H9 (cell line): ENCODE data around the gene SIL1. TPM values are rescaled to one million over a fixed set of nuclear protein-coding genes. Genes with fewer than 3 reads are reported as not detected.
"Not testable (repeated sequence)": the region's sequence is repeated elsewhere in the genome, so short reads cannot be mapped to it uniquely, and the experiment has no call there.

ENCODE experiments used
- DNase-seq: peaks from one replicate; pipeline ENCODE4 v3.0.0-alpha.2; 2017
- H2AFZ ChIP-seq: one replicate; pipeline ENCODE4 v1.6.1; 2013; ENCODE audit warnings: mild to moderate bottlenecking, low read length, control low read depth, moderate library complexity
- H2AK5ac ChIP-seq: 2 replicates; pipeline ENCODE4 v1.6.1; 2013; ENCODE audit warnings: low read length, control low read depth, mixed read lengths; ENCODE audit not compliant: insufficient read length
- H2BK120ac ChIP-seq: one replicate; pipeline ENCODE4 v1.6.1; 2013; ENCODE audit warnings: low read depth, mild to moderate bottlenecking, low read length, control low read depth, inconsistent platforms; ENCODE audit not compliant: poor library complexity, severe bottlenecking
- H2BK12ac ChIP-seq: 2 replicates; pipeline ENCODE4 v1.6.1; 2013; ENCODE audit warnings: low read length, control low read depth, mixed read lengths, low read depth; ENCODE audit not compliant: insufficient read length
- H2BK15ac ChIP-seq: 2 replicates; pipeline ENCODE4 v1.6.1; 2013; ENCODE audit warnings: low read depth, low read length, control low read depth
- H2BK20ac ChIP-seq: one replicate; pipeline ENCODE4 v1.6.1; 2013; ENCODE audit warnings: low read depth, mild to moderate bottlenecking, low read length, control low read depth, inconsistent platforms; ENCODE audit not compliant: poor library complexity, severe bottlenecking
- H2BK5ac ChIP-seq: 2 replicates; pipeline ENCODE4 v1.6.1; 2013; ENCODE audit warnings: low read length, control low read depth, mixed read lengths; ENCODE audit not compliant: insufficient read length
- H3K14ac ChIP-seq: 2 replicates; pipeline ENCODE4 v1.6.1; 2013; ENCODE audit warnings: low read length, control low read depth; ENCODE audit not compliant: insufficient read depth
- H3K18ac ChIP-seq: 2 replicates; pipeline ENCODE4 v1.6.1; 2013; ENCODE audit warnings: low read depth, mild to moderate bottlenecking, mixed read lengths, low read length, control low read depth; ENCODE audit not compliant: insufficient read length
- H3K23ac ChIP-seq: 2 replicates; pipeline ENCODE4 v1.6.1; 2013; ENCODE audit warnings: low read length, control low read depth, mixed read lengths, low read depth; ENCODE audit not compliant: insufficient read length
- H3K23me2 ChIP-seq: 2 replicates; pipeline ENCODE4 v1.6.1; 2013; ENCODE audit warnings: low read depth, mild to moderate bottlenecking, mixed read lengths, low read length, control low read depth; ENCODE audit not compliant: insufficient read length, poor library complexity, severe bottlenecking
- H3K27ac ChIP-seq: 2 replicates; pipeline ENCODE4 v1.5.1; 2013; ENCODE audit warnings: low read length, control low read depth, mixed read lengths, low read depth; ENCODE audit not compliant: insufficient read length
- H3K27me3 ChIP-seq: 2 replicates; pipeline ENCODE4 v1.6.1; 2013; ENCODE audit warnings: low read length, control low read depth, inconsistent platforms; ENCODE audit not compliant: insufficient read depth
- H3K4ac ChIP-seq: 2 replicates; pipeline ENCODE4 v1.6.1; 2013; ENCODE audit warnings: low read depth, mild to moderate bottlenecking, control low read depth, inconsistent platforms, low read length, moderate library complexity
- H3K4me1 ChIP-seq: 2 replicates; pipeline ENCODE4 v1.6.1; 2013; ENCODE audit warnings: low read length, control low read depth, inconsistent platforms; ENCODE audit not compliant: insufficient read depth
- H3K4me2 ChIP-seq: 2 replicates; pipeline ENCODE4 v1.6.1; 2013; ENCODE audit warnings: low read length, control low read depth, mixed read lengths; ENCODE audit not compliant: insufficient read length, insufficient read depth
- H3K56ac ChIP-seq: 2 replicates; pipeline ENCODE4 v1.6.1; 2013; ENCODE audit warnings: low read depth, mild to moderate bottlenecking, mixed read lengths, low read length, control low read depth; ENCODE audit not compliant: insufficient read length
- H3K79me1 ChIP-seq: 2 replicates; pipeline ENCODE4 v1.6.1; 2013; ENCODE audit warnings: low read depth, mild to moderate bottlenecking, moderate library complexity, low read length, control low read depth, inconsistent platforms; ENCODE audit not compliant: insufficient read depth, poor library complexity, severe bottlenecking
- H3K79me2 ChIP-seq: 2 replicates; pipeline ENCODE4 v1.6.1; 2013; ENCODE audit warnings: low read length, control low read depth, inconsistent platforms; ENCODE audit not compliant: insufficient read depth
- H3K9ac ChIP-seq: 2 replicates; pipeline ENCODE4 v1.6.1; 2013; ENCODE audit warnings: low read length, control low read depth, mixed read lengths; ENCODE audit not compliant: insufficient read length; ENCODE audit errors: extremely low read depth
- H3K9me3 ChIP-seq: one replicate; pipeline ENCODE4 v1.6.1; 2013; ENCODE audit warnings: low read depth, low read length, inconsistent platforms; ENCODE audit not compliant: control insufficient read depth
- H3T11ph ChIP-seq: one replicate; pipeline ENCODE4 v1.6.1; 2013; ENCODE audit warnings: mild to moderate bottlenecking, low read length, control low read depth, inconsistent platforms
- H4K20me1 ChIP-seq: one replicate; pipeline ENCODE4 v1.6.1; 2013; ENCODE audit not compliant: control insufficient read depth, insufficient read length, insufficient read depth
- H4K5ac ChIP-seq: 2 replicates; pipeline ENCODE4 v1.6.1; 2013; ENCODE audit warnings: low read depth, mild to moderate bottlenecking, mixed read lengths, low read length, control low read depth; ENCODE audit not compliant: insufficient read length
- H4K8ac ChIP-seq: replicated peaks from 2 replicates; pipeline ENCODE4 v1.6.1; 2013; ENCODE audit warnings: low read length, control low read depth, mixed read lengths, low read depth; ENCODE audit not compliant: insufficient read length
- H4K91ac ChIP-seq: 2 replicates; pipeline ENCODE4 v1.6.1; 2013; ENCODE audit warnings: low read depth, mild to moderate bottlenecking, moderate library complexity, mixed read lengths, low read length, control low read depth; ENCODE audit not compliant: insufficient read length
- H3K27ac Mint-ChIP-seq, 3 experiments: 2 replicates in 2 of 3; 3 replicates in 1 of 3; pipeline ENCODE4 v1.8.0; 2020 to 2021; ENCODE audit warnings: mixed read lengths in 3 of 3, mild to moderate bottlenecking in 1 of 3, moderate library complexity in 1 of 3
- H3K27me3 Mint-ChIP-seq: 2 replicates; pipeline ENCODE4 v1.8.0; 2021; ENCODE audit warnings: low read depth, mild to moderate bottlenecking, moderate library complexity, mixed read lengths
- H3K36me3 Mint-ChIP-seq, 3 experiments: 2 replicates in 2 of 3; 3 replicates in 1 of 3; pipeline ENCODE4 v1.8.0; 2020 to 2021; ENCODE audit warnings: low read depth in 3 of 3, mixed read lengths in 3 of 3; ENCODE audit not compliant: insufficient read depth in 1 of 3
- H3K4me1 Mint-ChIP-seq, 2 experiments: 2 replicates each; pipeline ENCODE4 v1.8.0; 2020; ENCODE audit warnings: mixed read lengths in 2 of 2
- H3K4me3 Mint-ChIP-seq, 2 experiments: 2 replicates in 1 of 2; 3 replicates in 1 of 2; pipeline ENCODE4 v1.8.0; 2020 to 2021; ENCODE audit warnings: mild to moderate bottlenecking in 2 of 2, mixed read lengths in 2 of 2, moderate library complexity in 1 of 2
- H3K9me3 Mint-ChIP-seq, 2 experiments: 2 replicates in 1 of 2; 3 replicates in 1 of 2; pipeline ENCODE4 v1.8.0; 2020; ENCODE audit warnings: mild to moderate bottlenecking in 2 of 2, mixed read lengths in 2 of 2, moderate library complexity in 1 of 2
- CTCF ChIP-seq: fragments of 200-600 bp; sonication (generic); conservative IDR thresholded peaks from 3 replicates; pipeline ENCODE4 v1.8.0; 2021; ENCODE audit warnings: antibody characterized with exemption, mild to moderate bottlenecking
- WGBS: extraction: QIAGEN DNeasy Blood & Tissue Kit; methylation state at CpG from one replicate; pipeline ENCODE4 v1.1.7; 2013; ENCODE audit warnings: missing lambda C conversion rate, low lambda C conversion rate, mixed read lengths; ENCODE audit not compliant: insufficient read length; ENCODE audit errors: extremely low coverage; 5-methylcytosine and 5-hydroxymethylcytosine counted together
- total RNA-seq: library from RNA; stranded (reverse); gene quantifications from 2 replicates; pipeline ENCODE4 v1.2.1, GENCODE V29; 2021

The SIL1 gene
- total RNA-seq, 1 experiment from 2014 or later: 10.6 TPM

DNA sequence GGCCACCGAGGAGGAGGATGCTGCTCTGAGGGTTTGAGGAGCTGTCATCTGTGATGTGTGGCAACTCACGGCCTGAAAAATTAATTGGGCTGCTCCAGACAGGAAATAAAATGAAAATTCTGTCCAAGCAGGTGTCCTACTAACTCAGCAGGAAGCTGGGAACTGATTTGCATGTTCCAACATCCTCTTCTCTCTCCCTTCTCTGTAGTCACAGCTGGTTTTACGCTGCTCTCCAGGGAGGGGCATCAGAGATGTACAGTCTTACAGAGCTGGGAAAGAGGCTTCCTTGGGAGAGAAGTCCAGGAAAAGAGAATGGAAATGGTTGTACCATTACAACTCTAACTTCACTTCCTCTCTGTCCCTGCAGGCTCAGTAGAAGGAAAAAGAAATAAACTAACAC lies 24.2 kb upstream of the SIL1 start:
- WGBS: no CpG with 5 or more reads among the region's 3 CpGs
- H3K4me2 ChIP-seq: no peak overlapping the region

GRCh38 chr5:139218038-139218437 lies 19.9 kb upstream of the SIL1 start:
- peaks cover 21 to 22% of the 10 kb centered on the region in 2 experiments for H3K9me3 Mint-ChIP-seq
- no CpG with 5 or more reads among the region's 7 CpGs for WGBS
- H2AK5ac ChIP-seq: not testable (repeated sequence)

More for the DNA sequence above, 24.2 kb upstream of the SIL1 start:
- Mint-ChIP-seq H3K9me3 (peaks cover 15 to 19% of the 10 kb centered on the region in 2 experiments), H3K4me1 (peaks cover 9% of the 10 kb centered on the region in 2 experiments; a peak in 3 of 4 replicates), H3K27me3 (no peaks in the 10 kb centered on the region; the same call in none of the 2 replicates), H3K36me3 (peaks cover 0 to 3% (median 3%) of the 10 kb centered on the region in 3 experiments; a peak in 4 of 7 replicates), H3K4me3 (no peak overlapping the region), H3K27ac (no peak overlapping the region)
- Histone ChIP-seq H2BK15ac (no peak overlapping the region), H3K9ac (no peak overlapping the region), H3K18ac (no peak overlapping the region), H4K20me1 (no peaks in the 10 kb centered on the region), H3K23me2 (no peaks in the 10 kb centered on the region), H3K4ac (no peak overlapping the region), H2AFZ (no peak overlapping the region), H3K9me3 (no peaks in the 10 kb centered on the region), H4K91ac (no peak overlapping the region), H4K8ac (no peak overlapping the region), H3K14ac (no peak overlapping the region), H3K79me1 (no peaks in the 10 kb centered on the region), H3T11ph (no peak overlapping the region), H3K4me1 (no peaks in the 10 kb centered on the region; the same call in 1 of the 2 replicates), H3K23ac (no peak overlapping the region), H2BK120ac (no peak overlapping the region), H3K27ac (no peak overlapping the region), H3K79me2 (no peaks in the 10 kb centered on the region), H2BK12ac (no peak overlapping the region), H4K5ac (no peak overlapping the region), H2AK5ac (no peak overlapping the region), H3K56ac (no peak overlapping the region), H2BK5ac (no peak overlapping the region), H2BK20ac (no peak overlapping the region), H3K27me3 (no peaks in the 10 kb centered on the region)
- DNase-seq: no peak
- no peak for TF ChIP-seq CTCF

More at GRCh38 chr5:139218038-139218437, 19.9 kb upstream of the SIL1 start:
- H2AFZ ChIP-seq, H2BK120ac ChIP-seq, H3K4ac ChIP-seq, H3K27ac ChIP-seq, H4K20me1 ChIP-seq, H2BK15ac ChIP-seq, H3K18ac ChIP-seq, H4K8ac ChIP-seq, H2BK12ac ChIP-seq, DNase-seq, H3K4me3 Mint-ChIP-seq, H4K91ac ChIP-seq, H2BK20ac ChIP-seq, H4K5ac ChIP-seq, H3K9me3 ChIP-seq, H3K79me1 ChIP-seq, H3K4me2 ChIP-seq, H3K27ac Mint-ChIP-seq, H3K4me1 ChIP-seq, H3K79me2 ChIP-seq, H3K56ac ChIP-seq, H3K9ac ChIP-seq, H3K14ac ChIP-seq, H3K23me2 ChIP-seq, H2BK5ac ChIP-seq, H3K27me3 ChIP-seq, H3K23ac ChIP-seq, H3T11ph ChIP-seq, H3K27me3 Mint-ChIP-seq: not testable (repeated sequence)
- H3K4me1 Mint-ChIP-seq: peaks cover 17 to 18% of the 10 kb centered on the region in 2 experiments
- H3K36me3 Mint-ChIP-seq: peaks cover 2 to 13% (median 5%) of the 10 kb centered on the region in 3 experiments; a peak in 6 of 7 replicates
